DOHH2 (cell line): Measurements from ENCODE around the gene NEUROG1.
A peak's percentile ranks its signal among the peaks of the same experiment; 100 is the strongest.

Source experiments
- H3F3A ChIP-seq: fragments of 200-600 bp; sonication (generic), shearing (Covaris generic); 2 replicates; pipeline ENCODE4 v1.6.0; 2016; ENCODE audit warnings: antibody characterized with exemption, mild to moderate bottlenecking; ENCODE audit not compliant: control insufficient read depth, insufficient read depth
- H3K27ac ChIP-seq: fragments of 200-600 bp; sonication (generic); 2 replicates; pipeline ENCODE4 v1.5.1; 2014; ENCODE audit warnings: low read depth, mild to moderate bottlenecking, low read length, moderate library complexity
- H3K27me3 ChIP-seq: fragments of 200-600 bp; sonication (generic); 2 replicates; pipeline ENCODE4 v1.6.1; 2014; ENCODE audit warnings: mild to moderate bottlenecking, low read length, mixed read lengths; ENCODE audit not compliant: control insufficient read depth
- H3K36me3 ChIP-seq: fragments of 200-600 bp; sonication (generic); 2 replicates; pipeline ENCODE4 v1.6.1; 2014; ENCODE audit warnings: mild to moderate bottlenecking, low read length, moderate library complexity, mixed read lengths; ENCODE audit not compliant: control insufficient read depth
- H3K4me1 ChIP-seq: fragments of 200-600 bp; sonication (generic); 2 replicates; pipeline ENCODE4 v1.6.1; 2014; ENCODE audit warnings: mild to moderate bottlenecking, low read length, mixed read lengths; ENCODE audit not compliant: control insufficient read depth
- H3K4me2 ChIP-seq: fragments of 200-600 bp; sonication (generic); 2 replicates; pipeline ENCODE4 v1.6.0; 2014; ENCODE audit warnings: mild to moderate bottlenecking, low read length, moderate library complexity
- H3K4me3 ChIP-seq: fragments of 200-600 bp; sonication (generic); 2 replicates; pipeline ENCODE4 v1.5.1; 2014; ENCODE audit warnings: mild to moderate bottlenecking, low read length, mixed read lengths
- H3K79me2 ChIP-seq: fragments of 200-600 bp; sonication (generic); 2 replicates; pipeline ENCODE4 v1.6.1; 2014; ENCODE audit warnings: mild to moderate bottlenecking, low read length, mixed read lengths; ENCODE audit not compliant: control insufficient read depth
- H3K9me2 ChIP-seq: fragments of 200-600 bp; sonication (generic); replicated peaks from 2 replicates; pipeline ENCODE4 v1.6.1; 2014; ENCODE audit warnings: mild to moderate bottlenecking, low read length, mixed read lengths; ENCODE audit not compliant: control insufficient read depth
- H3K9me3 ChIP-seq: fragments of 200-600 bp; sonication (generic); 2 replicates; pipeline ENCODE4 v1.6.1; 2014; ENCODE audit warnings: antibody characterized with exemption, low read length, mixed read lengths; ENCODE audit not compliant: control insufficient read depth, insufficient read depth
- H4K20me1 ChIP-seq: fragments of 200-600 bp; sonication (generic); 2 replicates; pipeline ENCODE4 v1.6.0; 2014; ENCODE audit warnings: low read depth, mild to moderate bottlenecking, antibody characterized with exemption, low read length, moderate library complexity; ENCODE audit not compliant: control insufficient read depth, insufficient read depth
- EZH2phosphoT487 ChIP-seq: fragments of 200-600 bp; sonication (generic); IDR thresholded peaks from 2 replicates; pipeline ENCODE4 v1.6.1; 2017; ENCODE audit warnings: borderline replicate concordance, mild to moderate bottlenecking, antibody characterized with exemption, low read length, moderate library complexity, mixed read lengths
- TF ChIP-seq, protein P1 (sequence below): fragments of 200-600 bp; sonication (generic); IDR thresholded peaks from one replicate; pipeline ENCODE4 v1.5.1; 2014; ENCODE audit warnings: antibody characterized with exemption, mild to moderate bottlenecking, low read depth, low read length; ENCODE audit not compliant: poor library complexity, severe bottlenecking

The NEUROG1 gene

DNA sequence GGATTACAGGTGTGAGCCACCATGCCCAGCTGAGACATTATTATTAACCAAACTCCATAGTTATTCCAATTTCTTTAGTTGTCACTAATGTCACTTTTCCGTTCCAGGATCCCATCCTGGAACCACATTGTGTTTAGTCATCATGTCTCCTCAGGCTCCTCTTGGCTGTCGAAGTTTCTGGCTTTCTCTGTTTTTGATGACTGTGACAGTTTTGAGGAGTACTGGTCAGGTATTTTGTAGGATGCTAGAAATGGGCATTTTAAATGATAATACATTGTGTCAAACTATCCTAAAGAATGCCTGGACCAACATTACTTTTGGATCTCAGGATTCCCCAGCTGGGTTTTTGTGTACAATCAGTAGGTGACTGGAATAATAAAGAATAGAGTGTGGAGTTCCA is 19.8 kb upstream of the NEUROG1 start:
- no peaks in the 10 kb centered on the region for H3F3A ChIP-seq
- no peaks in the 10 kb centered on the region for H3K79me2 ChIP-seq
- H3K4me1 ChIP-seq, result no peaks in the 10 kb centered on the region
- peaks cover 8% of the 10 kb centered on the region; the same call in 1 of the 2 replicates for H3K27me3 ChIP-seq
- no peaks in the 10 kb centered on the region for H3K9me3 ChIP-seq
- H3K4me3 ChIP-seq, result no peak overlapping the region
- H3K9me2 ChIP-seq, result no peaks in the 10 kb centered on the region
- no peaks in the 10 kb centered on the region for H4K20me1 ChIP-seq
- no peaks in the 10 kb centered on the region for H3K36me3 ChIP-seq
- TF ChIP-seq, protein P1, sequence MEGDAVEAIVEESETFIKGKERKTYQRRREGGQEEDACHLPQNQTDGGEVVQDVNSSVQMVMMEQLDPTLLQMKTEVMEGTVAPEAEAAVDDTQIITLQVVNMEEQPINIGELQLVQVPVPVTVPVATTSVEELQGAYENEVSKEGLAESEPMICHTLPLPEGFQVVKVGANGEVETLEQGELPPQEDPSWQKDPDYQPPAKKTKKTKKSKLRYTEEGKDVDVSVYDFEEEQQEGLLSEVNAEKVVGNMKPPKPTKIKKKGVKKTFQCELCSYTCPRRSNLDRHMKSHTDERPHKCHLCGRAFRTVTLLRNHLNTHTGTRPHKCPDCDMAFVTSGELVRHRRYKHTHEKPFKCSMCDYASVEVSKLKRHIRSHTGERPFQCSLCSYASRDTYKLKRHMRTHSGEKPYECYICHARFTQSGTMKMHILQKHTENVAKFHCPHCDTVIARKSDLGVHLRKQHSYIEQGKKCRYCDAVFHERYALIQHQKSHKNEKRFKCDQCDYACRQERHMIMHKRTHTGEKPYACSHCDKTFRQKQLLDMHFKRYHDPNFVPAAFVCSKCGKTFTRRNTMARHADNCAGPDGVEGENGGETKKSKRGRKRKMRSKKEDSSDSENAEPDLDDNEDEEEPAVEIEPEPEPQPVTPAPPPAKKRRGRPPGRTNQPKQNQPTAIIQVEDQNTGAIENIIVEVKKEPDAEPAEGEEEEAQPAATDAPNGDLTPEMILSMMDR, result no peak
- no peak for TF ChIP-seq EZH2phosphoT487
- no peak overlapping the region for H3K27ac ChIP-seq
- H3K4me2 ChIP-seq, result no peak overlapping the region

GRCh38 chr5:135553688-135554462 is 18.1 kb upstream of the NEUROG1 start:
- Histone ChIP-seq H3K4me3 (no peak overlapping the region), H3K9me3 (no peaks in the 10 kb centered on the region), H3K4me1 (no peaks in the 10 kb centered on the region), H3K9me2 (no peaks in the 10 kb centered on the region), H3F3A (no peaks in the 10 kb centered on the region), H4K20me1 (0 out of 2 replicates have a peak, but pooled peaks cover 1% of the 10 kb centered on the region), H3K27ac (no peak overlapping the region), H3K36me3 (no peaks in the 10 kb centered on the region), H3K27me3 (peaks cover 8% of the 10 kb centered on the region; the same call in 1 of the 2 replicates), H3K4me2 (no peak overlapping the region), H3K79me2 (no peaks in the 10 kb centered on the region)
- TF ChIP-seq, protein P1, result peak; percentile 11
- TF ChIP-seq EZH2phosphoT487, result no peak

DNA sequence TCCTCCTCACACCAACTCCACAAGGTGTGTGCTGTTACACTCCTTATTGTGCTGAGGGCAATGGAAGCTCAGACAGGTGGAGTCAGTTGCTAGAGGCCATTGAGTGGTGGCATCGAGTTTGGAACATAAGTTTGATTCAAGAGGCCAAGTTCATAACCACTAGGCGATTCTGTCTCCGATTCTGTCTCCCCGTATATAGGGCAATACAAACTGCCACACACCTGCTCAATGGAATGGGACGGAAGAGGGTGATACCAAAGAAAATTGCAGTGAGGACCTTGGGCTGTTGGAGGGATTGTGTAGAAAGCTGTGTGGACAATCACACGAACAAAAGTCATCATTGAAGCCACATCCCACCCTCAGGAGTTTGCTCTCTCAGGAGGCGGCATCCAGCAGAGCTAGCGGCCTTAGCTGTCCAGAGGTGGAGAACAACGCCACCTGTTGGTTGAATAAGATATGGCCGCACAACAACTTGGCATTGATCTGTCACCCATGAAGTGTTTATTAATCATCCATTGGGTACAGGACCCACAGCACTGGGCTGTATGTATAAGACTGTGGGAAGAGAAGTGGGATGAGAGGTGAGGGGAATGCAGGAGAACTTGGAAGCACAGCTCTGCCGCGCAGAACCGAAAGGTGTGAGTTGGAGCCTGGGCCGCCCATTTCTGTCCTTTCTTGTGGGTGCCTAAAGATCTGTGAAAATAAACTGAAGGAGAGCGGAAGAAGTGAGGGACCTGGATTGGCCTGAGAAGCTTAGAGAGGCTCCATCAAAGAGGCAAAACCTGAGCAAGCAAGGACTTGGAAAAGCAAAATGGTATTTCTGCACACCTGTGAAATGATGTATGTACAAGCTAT is 16.1 kb upstream of the NEUROG1 start:
- no peaks in the 10 kb centered on the region for H3K9me3 ChIP-seq
- 0 out of 2 replicates have a peak, but pooled peaks cover 3% of the 10 kb centered on the region for H4K20me1 ChIP-seq
- H3K9me2 ChIP-seq, result no peaks in the 10 kb centered on the region
- H3K4me2 ChIP-seq, result no peak overlapping the region
- peaks cover 7% of the 10 kb centered on the region; the same call in 1 of the 2 replicates for H3K27me3 ChIP-seq
- TF ChIP-seq EZH2phosphoT487, result no peak
- TF ChIP-seq, protein P1, result peak; percentile 88
- no peak overlapping the region for H3K27ac ChIP-seq
- H3K79me2 ChIP-seq, result no peaks in the 10 kb centered on the region
- H3K4me3 ChIP-seq, result no peak overlapping the region
- no peaks in the 10 kb centered on the region for H3F3A ChIP-seq
- no peaks in the 10 kb centered on the region for H3K36me3 ChIP-seq
- H3K4me1 ChIP-seq, result no peaks in the 10 kb centered on the region
